GM23248 (cell line): ENCODE data around the gene B4GALT3. TPM values are rescaled to one million over a fixed set of nuclear protein-coding genes. Genes with fewer than 3 reads are reported as not detected.
A peak's percentile ranks its signal among the peaks of the same experiment; 100 is the strongest.

ENCODE experiments used
- DNase-seq: peaks from one replicate; pipeline ENCODE4 v3.0.0-alpha.2; 2015
- H2AFZ ChIP-seq: fragments of 200-600 bp; sonication (generic); 2 replicates; pipeline ENCODE4 v1.6.1; 2016; ENCODE audit warnings: antibody characterized with exemption
- H3F3A ChIP-seq: fragments of 200-600 bp; sonication (generic); 2 replicates; pipeline ENCODE4 v1.6.1; 2016; ENCODE audit warnings: mild to moderate bottlenecking, antibody characterized with exemption, mixed run types; ENCODE audit not compliant: insufficient read depth
- H3K27ac ChIP-seq: fragments of 200-600 bp; sonication (generic); 2 replicates; pipeline ENCODE4 v1.5.1; 2016; ENCODE audit warnings: mild to moderate bottlenecking
- H3K27me3 ChIP-seq: fragments of 200-600 bp; sonication (generic); replicated peaks from 2 replicates; pipeline ENCODE4 v1.6.1; 2016; ENCODE audit warnings: mild to moderate bottlenecking; ENCODE audit not compliant: insufficient read depth
- H3K36me3 ChIP-seq: fragments of 200-600 bp; sonication (generic); 2 replicates; pipeline ENCODE4 v1.6.1; 2016; ENCODE audit warnings: low read depth, mild to moderate bottlenecking
- H3K4me1 ChIP-seq: fragments of 200-600 bp; sonication (generic); 2 replicates; pipeline ENCODE4 v1.6.1; 2016; ENCODE audit warnings: mild to moderate bottlenecking; ENCODE audit not compliant: insufficient read depth
- H3K4me2 ChIP-seq: fragments of 200-600 bp; sonication (generic); one replicate; pipeline ENCODE4 v1.6.1; 2016; ENCODE audit warnings: mild to moderate bottlenecking; ENCODE audit not compliant: unreplicated experiment
- H3K4me3 ChIP-seq: fragments of 200-600 bp; sonication (generic); 2 replicates; pipeline ENCODE4 v1.5.1; 2016; ENCODE audit warnings: mild to moderate bottlenecking
- H3K79me2 ChIP-seq: fragments of 200-600 bp; sonication (generic); 2 replicates; pipeline ENCODE4 v1.6.1; 2016; ENCODE audit warnings: mild to moderate bottlenecking; ENCODE audit not compliant: insufficient read depth
- H3K9ac ChIP-seq: fragments of 200-600 bp; sonication (generic); 2 replicates; pipeline ENCODE4 v1.6.1; 2016; ENCODE audit warnings: mild to moderate bottlenecking
- H3K9me2 ChIP-seq: fragments of 200-600 bp; sonication (generic); 2 replicates; pipeline ENCODE4 v1.6.1; 2016; ENCODE audit warnings: mixed run types, mild to moderate bottlenecking, moderate library complexity; ENCODE audit not compliant: insufficient read depth
- H3K9me3 ChIP-seq: fragments of 200-600 bp; sonication (generic); one replicate; pipeline ENCODE4 v1.6.1; 2017; ENCODE audit warnings: low read depth
- H4K20me1 ChIP-seq: fragments of 200-600 bp; sonication (generic); 2 replicates; pipeline ENCODE4 v1.6.0; 2016; ENCODE audit not compliant: insufficient read depth
- EZH2 ChIP-seq: fragments of 200-600 bp; sonication (generic); IDR thresholded peaks from 2 replicates; pipeline ENCODE4 v1.6.1; 2018; ENCODE audit warnings: antibody characterized with exemption, mild to moderate bottlenecking; ENCODE audit not compliant: insufficient read depth, poor library complexity, severe bottlenecking
- EZH2phosphoT487 ChIP-seq: fragments of 200-600 bp; sonication (generic); IDR thresholded peaks from 2 replicates; pipeline ENCODE4 v1.6.1; 2018; ENCODE audit warnings: antibody characterized with exemption, moderate library complexity, mild to moderate bottlenecking, low read depth; ENCODE audit not compliant: insufficient read depth
- WGBS, 2 experiments: methylation state at CpG; one replicate each; pipeline ENCODE4 v1.1.6; 2015 to 2017; ENCODE audit warnings: low lambda C conversion rate in 2 of 2, low coverage in 1 of 2; ENCODE audit errors: missing lambda C conversion rate in 2 of 2; 5-methylcytosine and 5-hydroxymethylcytosine counted together
- in situ Hi-C: fragments of 300-500 bp; cut with MboI; formaldehyde crosslinking; loops from 2 replicates; pipeline ENCODE4 v1.15.0; 2020
- polyA plus RNA-seq: library from polyadenylated mRNA; unstranded; fragments of >200 nt; fragmentation: Nextera tagmentation; extraction: Ambion mirVana; gene quantifications from 2 replicates; pipeline ENCODE4 v1.2.1, GENCODE V29; 2016
- total RNA-seq: library from RNA; depleted of rRNA; stranded (reverse); fragments of >200 nt; shearing (Covaris generic); gene quantifications from 2 replicates; pipeline ENCODE4 v1.2.3, GENCODE V29; 2014

Gene B4GALT3
- total and polyA plus RNA-seq, 2 experiments from 2014 or later: 31.3 to 34.5 TPM

DNA sequence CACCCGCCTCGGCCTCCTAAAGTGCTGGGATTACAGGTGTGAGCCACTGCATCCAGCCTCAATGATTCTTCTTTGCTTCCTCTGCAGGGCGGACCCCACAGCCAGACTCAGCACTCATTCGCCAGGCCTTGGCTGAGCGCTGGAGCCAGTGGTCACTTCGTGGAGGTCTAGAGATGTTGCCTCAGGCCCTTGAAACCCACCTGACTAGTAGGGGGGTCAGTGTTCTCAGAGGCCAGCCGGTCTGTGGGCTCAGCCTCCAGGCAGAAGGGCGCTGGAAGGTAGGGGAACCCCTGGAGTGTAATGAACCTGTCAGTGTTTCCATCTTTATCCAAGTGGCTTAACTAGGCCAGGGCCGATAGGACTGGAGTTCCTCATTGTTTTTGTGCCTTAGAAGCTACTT, 8.4 kb downstream of the B4GALT3 start:
- in situ Hi-C loops: no loop called here
- no peak for DNase-seq
- H3K36me3 ChIP-seq: peaks cover 23% of the 10 kb centered on the region

DNA sequence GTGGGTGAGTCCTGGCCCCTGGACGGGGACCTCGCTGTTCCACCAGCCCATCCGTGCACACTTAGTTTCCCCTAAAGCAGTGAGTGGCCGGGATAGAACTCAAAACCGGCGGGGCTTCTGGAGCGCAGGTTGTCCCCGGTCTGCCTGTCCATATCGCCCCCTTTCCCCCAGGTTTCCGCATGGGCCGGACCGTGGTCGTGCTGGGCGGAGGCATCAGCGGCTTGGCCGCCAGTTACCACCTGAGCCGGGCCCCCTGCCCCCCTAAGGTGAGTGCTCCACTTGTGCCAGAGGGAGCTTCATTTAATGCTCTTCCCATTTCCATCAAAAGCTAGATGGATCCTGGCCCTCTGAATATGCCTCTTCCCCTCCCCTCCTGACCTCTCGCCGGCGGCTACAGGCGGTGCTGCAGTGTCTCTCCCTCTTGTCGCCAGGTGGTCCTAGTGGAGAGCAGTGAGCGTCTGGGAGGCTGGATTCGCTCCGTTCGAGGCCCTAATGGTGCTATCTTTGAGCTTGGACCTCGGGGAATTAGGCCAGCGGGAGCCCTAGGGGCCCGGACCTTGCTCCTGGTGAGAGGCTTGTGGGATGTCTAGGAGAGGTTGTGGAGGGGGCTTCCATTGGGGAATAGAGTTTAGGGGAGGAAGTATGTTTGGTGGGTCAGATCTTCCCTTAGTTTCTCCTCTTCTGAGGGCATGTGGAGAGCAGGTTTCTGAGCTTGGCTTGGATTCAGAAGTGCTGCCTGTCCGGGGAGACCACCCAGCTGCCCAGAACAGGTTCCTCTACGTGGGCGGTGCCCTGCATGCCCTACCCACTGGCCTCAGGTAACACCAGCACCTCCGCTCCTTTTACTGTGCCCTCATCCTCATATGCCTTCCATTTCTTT, 10.4 kb downstream of the B4GALT3 start:
- H2AFZ ChIP-seq: peak overlapping the region; percentile 72
- no peaks in the 10 kb centered on the region for H4K20me1 ChIP-seq
- TF ChIP-seq EZH2: no peak
- TF ChIP-seq EZH2phosphoT487: no peak
- WGBS, 2 experiments: 7% methylated on average over 32 to 33 of the region's 33 CpGs
- no peaks in the 10 kb centered on the region for H3K27me3 ChIP-seq
- peak overlapping the region; percentile 79 for H3K4me3 ChIP-seq
- in situ Hi-C loops: no loop called here
- H3K4me2 ChIP-seq: peak overlapping the region; percentile 85
- peak overlapping the region; percentile 99 for H3K27ac ChIP-seq
- peaks cover 25% of the 10 kb centered on the region for H3F3A ChIP-seq
- no peaks in the 10 kb centered on the region for H3K9me3 ChIP-seq
- DNase-seq: peak; percentile 53
- peak overlapping the region; percentile 96 for H3K9ac ChIP-seq
- H3K79me2 ChIP-seq: 0 out of 2 replicates have a peak, but pooled peaks cover 9% of the 10 kb centered on the region
- peaks cover 10% of the 10 kb centered on the region for H3K4me1 ChIP-seq
- no peaks in the 10 kb centered on the region for H3K9me2 ChIP-seq
- peaks cover 15% of the 10 kb centered on the region for H3K36me3 ChIP-seq

More for the DNA sequence above, 8.4 kb downstream of the B4GALT3 start:
- no peak overlapping the region for H3K4me3 ChIP-seq
- TF ChIP-seq EZH2phosphoT487 (no peak), EZH2 (no peak)
- H3K4me2 ChIP-seq: no peak overlapping the region
- H3K4me1 ChIP-seq: peaks cover 28% of the 10 kb centered on the region
- H3F3A ChIP-seq: peaks cover 40% of the 10 kb centered on the region
- no peaks in the 10 kb centered on the region for H3K9me2 ChIP-seq
- no peak overlapping the region for H3K9ac ChIP-seq
- no peak overlapping the region for H2AFZ ChIP-seq
- 0 out of 2 replicates have a peak, but pooled peaks cover 9% of the 10 kb centered on the region for H3K79me2 ChIP-seq
- WGBS, 2 experiments: 92 to 94% methylated on average over 9 of the region's 9 CpGs
- no peaks in the 10 kb centered on the region for H3K27me3 ChIP-seq
- no peak overlapping the region for H3K27ac ChIP-seq
- no peaks in the 10 kb centered on the region for H3K9me3 ChIP-seq
- H4K20me1 ChIP-seq: no peaks in the 10 kb centered on the region

DNA sequence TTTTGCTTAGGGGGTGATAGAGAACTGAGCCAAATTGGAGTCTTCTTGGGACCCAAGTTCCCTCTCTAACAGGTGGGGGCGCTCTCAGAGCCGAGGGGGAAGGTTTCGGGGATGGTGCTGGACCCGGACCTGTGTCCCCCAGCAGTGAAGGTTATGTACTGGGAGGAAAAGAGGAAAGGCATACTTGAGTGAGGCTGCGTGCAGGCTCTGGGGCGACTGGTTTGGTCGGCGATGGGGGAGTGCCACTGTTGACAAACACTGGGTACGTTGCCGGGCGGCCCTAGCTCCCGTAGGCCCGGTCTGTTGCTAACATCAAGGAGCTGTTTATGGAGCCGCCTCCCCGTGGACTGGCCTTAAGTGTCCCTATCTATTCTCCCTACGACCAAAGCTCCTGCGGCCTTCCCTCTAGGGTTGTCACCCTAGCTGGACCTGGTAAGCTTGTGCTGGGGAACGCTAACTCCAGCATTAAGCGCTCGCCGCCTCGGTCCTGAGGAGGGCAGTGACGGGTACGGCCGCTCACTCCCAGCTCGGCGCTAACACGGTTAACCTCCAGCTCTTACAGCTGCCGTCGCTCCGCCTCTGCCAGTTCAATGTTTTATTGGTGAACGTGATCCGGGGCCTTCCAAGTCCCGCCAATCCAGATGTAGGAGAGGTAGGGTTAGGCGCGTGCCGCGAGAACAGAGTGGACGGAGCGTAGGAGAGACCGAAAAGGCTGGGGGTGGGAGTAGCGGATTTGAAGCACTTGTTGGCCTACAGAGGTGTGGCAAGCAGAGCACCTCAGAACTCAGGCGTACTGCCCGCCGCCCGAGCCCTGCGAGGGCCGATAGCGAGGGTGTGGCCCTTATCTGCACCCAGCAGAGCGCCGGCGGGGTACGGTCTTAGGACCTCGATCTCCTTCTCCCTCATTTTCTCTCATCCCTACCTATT, 11.3 kb downstream of the B4GALT3 start, which contains the start of gene PPOX:
Gene PPOX (plus strand): TSS at position 685 of the 927 bp plus-strand sequence. CDS start 422 bp downstream, outside the sequence.
- no peaks in the 10 kb centered on the region for H4K20me1 ChIP-seq

More for the DNA sequence above, 11.3 kb downstream of the B4GALT3 start, which contains the start of gene PPOX:
- no peak for TF ChIP-seq EZH2
- no peak for TF ChIP-seq EZH2phosphoT487
- Histone ChIP-seq H3K4me3 (peak within 1 kb of the TSS; percentile 79), H3K27me3 (no peaks in the 10 kb centered on the region), H3K36me3 (peaks cover 7% of the 10 kb centered on the region), H3K9me3 (no peaks in the 10 kb centered on the region), H3K79me2 (peaks cover 1% of the 10 kb centered on the region; the same call in 1 of the 2 replicates), H2AFZ (peak within 1 kb of the TSS; percentile 72), H3F3A (peaks cover 20% of the 10 kb centered on the region), H3K27ac (peak within 1 kb of the TSS; percentile 99), H3K4me2 (peak within 1 kb of the TSS; percentile 85), H3K9ac (peak within 1 kb of the TSS; percentile 96), H3K4me1 (peaks cover 6% of the 10 kb centered on the region), H3K9me2 (no peaks in the 10 kb centered on the region)
- peak; percentile 99 for DNase-seq
- WGBS, 2 experiments: 1% methylated on average over 46 to 53 of the region's 54 CpGs
- in situ Hi-C loops: no loop called here
